HCT116 (cell line): Measurements from ENCODE around the gene ZC3H15. TPM values are rescaled to one million over a fixed set of nuclear protein-coding genes. Genes with fewer than 3 reads are reported as not detected.

Source experiments
- ATAC-seq: fragments of 200-7000 bp; cut with Tn5 transposase; 2 replicates; pipeline ENCODE4 v1.9.1; 2020; ENCODE audit warnings: mild to moderate bottlenecking, moderate library complexity
- BruUV-seq: library from RNA; stranded (reverse); fragments of 400-500 nt; replicated peaks from 2 replicates; lab custom pipeline; 2021; lab: Mats Ljungman, UMichigan
- CTCF ChIA-PET: fragments of 300-600 bp; sonication (Branson Sonifier 250); formaldehyde crosslinking; loops from one replicate; lab custom pipeline; 2021; ENCODE audit warnings: antibody characterized with exemption; lab: Charles Lee
- POLR2A ChIA-PET: fragments of 300-600, 350-600 bp; sonication (Branson Sonifier 250); formaldehyde crosslinking; loops from one replicate; lab custom pipeline; 2021; ENCODE audit warnings: antibody characterized with exemption; lab: Charles Lee
- RAD21 ChIA-PET, 2 experiments: fragments of 300-600 bp; sonication (Branson Sonifier 250); formaldehyde crosslinking; loops; one replicate each; lab custom pipeline; 2023; ENCODE audit warnings: low total read pairs in 2 of 2; ENCODE audit not compliant: uncharacterized antibody in 2 of 2, unreplicated experiment in 2 of 2, low non-redundant PET in 1 of 2; lab: Charles Lee
- DNase-seq: peaks from one replicate; pipeline ENCODE4 v3.0.0-alpha.2; 2010; ENCODE audit warnings: low read depth, low spot score
- H2AFZ ChIP-seq: fragments of 200-600 bp; shearing (Covaris generic), sonication (generic); 2 replicates; pipeline ENCODE4 v1.6.1; 2017; ENCODE audit warnings: low read depth, mixed run types, mixed read lengths, antibody characterized with exemption, low read length; ENCODE audit not compliant: poor library complexity, severe bottlenecking
- H3K27ac ChIP-seq: 2 replicates; pipeline ENCODE4 v1.5.1; 2012; ENCODE audit warnings: low read depth, low read length
- H3K27me3 ChIP-seq: fragments of 200-600 bp; sonication (generic); 2 replicates; pipeline ENCODE4 v1.6.1; 2016; ENCODE audit warnings: mixed run types, low read length, mixed read lengths; ENCODE audit not compliant: insufficient read depth
- H3K36me3 ChIP-seq, 2 experiments: fragments of 200-500 bp in 1 of 2; fragments of 200-600 bp in 1 of 2; sonication (Bioruptor generic) in 1 of 2; sonication (generic) in 1 of 2; 2 replicates each; pipeline versions ENCODE4 v1.5.1 to v1.6.1; 2014 to 2016; ENCODE audit warnings: low read length in 2 of 2, inconsistent platforms in 1 of 2, mixed read lengths in 1 of 2, mixed run types in 1 of 2; ENCODE audit not compliant: insufficient read depth in 2 of 2, control insufficient read depth in 1 of 2
- H3K4me1 ChIP-seq, 2 experiments: fragments of 200-600 bp in 1 of 2; sonication (generic) in 1 of 2; 2 replicates each; pipeline versions ENCODE4 v1.5.1 to v1.6.1; 2012 to 2017; ENCODE audit warnings: low read length in 2 of 2, inconsistent platforms in 1 of 2, mild to moderate bottlenecking in 1 of 2, mixed read lengths in 1 of 2, mixed run types in 1 of 2, moderate library complexity in 1 of 2; ENCODE audit not compliant: insufficient read depth in 2 of 2, control insufficient read depth in 1 of 2
- H3K4me2 ChIP-seq: fragments of 200-600 bp; sonication (generic); 2 replicates; pipeline ENCODE4 v1.6.1; 2017; ENCODE audit warnings: mixed run types, low read length, mixed read lengths
- H3K4me3 ChIP-seq, 2 experiments: fragments of 200-600 bp in 1 of 2; sonication (generic) in 1 of 2; replicated peaks in 1 of 2; 2 replicates each; pipeline ENCODE4 v1.5.1; 2011 to 2016; ENCODE audit warnings: low read length in 2 of 2, control low read depth in 1 of 2, low read depth in 1 of 2, mild to moderate bottlenecking in 1 of 2, mixed read lengths in 1 of 2, mixed run types in 1 of 2
- H3K79me2 ChIP-seq: fragments of 200-600 bp; sonication (generic); 2 replicates; pipeline ENCODE4 v1.6.1; 2017; ENCODE audit warnings: mild to moderate bottlenecking, mixed run types, low read length, moderate library complexity, mixed read lengths; ENCODE audit not compliant: insufficient read depth
- H3K9ac ChIP-seq: fragments of 200-600 bp; sonication (generic); 2 replicates; pipeline ENCODE4 v1.6.1; 2016; ENCODE audit warnings: low read length, mixed read lengths
- H3K9me2 ChIP-seq: fragments of 200-600 bp; sonication (generic), shearing (Covaris generic); 2 replicates; pipeline ENCODE4 v1.6.1; 2017; ENCODE audit warnings: mixed run types, mild to moderate bottlenecking, moderate library complexity; ENCODE audit not compliant: insufficient read depth
- H3K9me3 ChIP-seq, 2 experiments: fragments of 200-500 bp in 1 of 2; fragments of 200-600 bp in 1 of 2; sonication (Bioruptor generic) in 1 of 2; sonication (generic) in 1 of 2; 2 replicates each; pipeline ENCODE4 v1.6.1; 2014 to 2017; ENCODE audit warnings: low read length in 2 of 2, mixed read lengths in 2 of 2, inconsistent platforms in 1 of 2, low read depth in 1 of 2, mild to moderate bottlenecking in 1 of 2, mixed run types in 1 of 2, moderate library complexity in 1 of 2; ENCODE audit not compliant: control insufficient read depth in 1 of 2, insufficient read depth in 1 of 2
- H4K20me1 ChIP-seq: fragments of 200-600 bp; sonication (generic), shearing (Covaris generic); 2 replicates; pipeline ENCODE4 v1.6.1; 2017; ENCODE audit warnings: mixed run types, mild to moderate bottlenecking, moderate library complexity; ENCODE audit not compliant: insufficient read depth
- EZH2phosphoT487 ChIP-seq: fragments of 200-600 bp; IDR thresholded peaks from 2 replicates; pipeline ENCODE4 v1.6.1; 2018; ENCODE audit warnings: antibody characterized with exemption, borderline replicate concordance
- RAD21 ChIP-seq: IDR thresholded peaks from 2 replicates; pipeline ENCODE4 v1.6.1; 2012; ENCODE audit warnings: low read depth, mild to moderate bottlenecking
- ZBTB33 ChIP-seq: IDR thresholded peaks from 2 replicates; pipeline ENCODE4 v1.6.1; 2011; ENCODE audit warnings: mild to moderate bottlenecking, low read length, moderate library complexity; ENCODE audit not compliant: insufficient replicate concordance; ENCODE audit errors: extremely low read depth
- intact Hi-C: fragments of 100-400 bp; cut with micrococcal nuclease; formaldehyde crosslinking; loops from 2 replicates; pipeline ENCODE4 v1.10.0; 2022
- total RNA-seq: library from RNA; stranded (reverse); gene quantifications from one replicate; pipeline ENCODE4 v1.2.1, GENCODE V29; 2021; ENCODE audit not compliant: unreplicated experiment

The ZC3H15 gene
- total RNA-seq, 1 experiment from 2014 or later = 75.2 TPM

- no peak for TF ChIP-seq ZBTB33
- TF ChIP-seq EZH2phosphoT487 = no peak
- TF ChIP-seq, all 23 proteins: peak for 0
- Histone ChIP-seq H3K36me3 (peaks cover 3 to 8% of the 10 kb centered on the region in 2 experiments; a peak in 2 of 4 replicates), H3K4me2 (no peak overlapping the region), H3K4me1 (no peaks in the 10 kb centered on the region), H3K9me3 (no peaks in the 10 kb centered on the region), H3K9me2 (no peaks in the 10 kb centered on the region), H3K4me3 (no peak overlapping the region), H3K27me3 (no peaks in the 10 kb centered on the region), H3K27ac (no peak overlapping the region), H3K79me2 (peaks cover 21% of the 10 kb centered on the region), H2AFZ (no peak overlapping the region), H3K9ac (no peak overlapping the region), H4K20me1 (peaks cover 8% of the 10 kb centered on the region; the same call in 1 of the 2 replicates)
- RAD21 ChIA-PET = no interaction called here
- DNase-seq = no peak
- no TSS peak for BruUV-seq
- intact Hi-C loops = no loop called here
- CTCF ChIA-PET = interaction anchor here (1.1 kb wide), 1 partner anchor 13 kb away, joined by 4 read pairs; no protein-coding TSS in a partner anchor
- POLR2A ChIA-PET = no interaction called here
- ATAC-seq = no peak
Measured at GRCh38 chr2:186516396-186516795, 30.3 kb downstream of the ZC3H15 start.

GRCh38 chr2:186517090-186517489 lies 31.0 kb downstream of the ZC3H15 start:
- Histone ChIP-seq H3K9me3 (no peaks in the 10 kb centered on the region), H3K4me1 (no peaks in the 10 kb centered on the region), H3K4me3 (no peak overlapping the region), H3K9ac (no peak overlapping the region), H3K4me2 (no peak overlapping the region), H4K20me1 (peaks cover 8% of the 10 kb centered on the region; the same call in 1 of the 2 replicates), H3K27me3 (no peaks in the 10 kb centered on the region), H3K36me3 (peaks cover 2 to 3% of the 10 kb centered on the region in 2 experiments; a peak in 1 of 4 replicates), H3K79me2 (peaks cover 14% of the 10 kb centered on the region; the same call in 1 of the 2 replicates), H3K9me2 (no peaks in the 10 kb centered on the region), H3K27ac (no peak overlapping the region), H2AFZ (no peak overlapping the region)
- intact Hi-C loops = no loop called here
- POLR2A ChIA-PET = no interaction called here
- BruUV-seq = no TSS peak
- RAD21 ChIA-PET = no interaction called here
- CTCF ChIA-PET = interaction anchor here (1.1 kb wide), 1 partner anchor 13 kb away, joined by 4 read pairs; no protein-coding TSS in a partner anchor
- DNase-seq (no peak), ATAC-seq (no peak)
- no peak for TF ChIP-seq RAD21
